Measurements from ENCODE around the gene RNF115. TPM values are rescaled to one million over a fixed set of nuclear protein-coding genes. Genes with fewer than 3 reads are reported as not detected.

Gene RNF115
- total RNA-seq, 1 experiment from 2014 or later = 17.5 TPM

- Mint-ChIP-seq H3K9me3 (ENCODE audit: unreplicated experiment) (no peaks in the 10 kb centered on the region), H3K4me3 (ENCODE audit: unreplicated experiment) (no peak overlapping the region), H3K36me3 (ENCODE audit: insufficient read depth, unreplicated experiment) (peaks cover 72% of the 10 kb centered on the region), H3K27ac (ENCODE audit: unreplicated experiment) (no peak overlapping the region), H3K27me3 (ENCODE audit: insufficient read depth, unreplicated experiment) (no peaks in the 10 kb centered on the region), H3K4me1 (ENCODE audit: low read depth, unreplicated experiment) (no peaks in the 10 kb centered on the region)
- no peaks in the 10 kb centered on the region for H3K27me3 ChIP-seq (replicated peaks; ENCODE audit: control insufficient read depth, insufficient read depth, low read length)
- intact Hi-C loops (cut with micrococcal nuclease; ENCODE audit: unreplicated experiment) = no loop called here
- ChIA-PET CTCF (no interaction called here), POLR2A (no interaction called here)
- no TSS peak for BruUV-seq (replicated peaks)
- H3K36me3 ChIP-seq (ENCODE audit: control insufficient read depth, insufficient read depth, low read length) = peaks cover 3% of the 10 kb centered on the region; the same call in 1 of the 2 replicates
- no peak overlapping the region for H3K4me3 ChIP-seq (ENCODE audit: low read depth, low read length)
- TF ChIP-seq, protein P1, sequence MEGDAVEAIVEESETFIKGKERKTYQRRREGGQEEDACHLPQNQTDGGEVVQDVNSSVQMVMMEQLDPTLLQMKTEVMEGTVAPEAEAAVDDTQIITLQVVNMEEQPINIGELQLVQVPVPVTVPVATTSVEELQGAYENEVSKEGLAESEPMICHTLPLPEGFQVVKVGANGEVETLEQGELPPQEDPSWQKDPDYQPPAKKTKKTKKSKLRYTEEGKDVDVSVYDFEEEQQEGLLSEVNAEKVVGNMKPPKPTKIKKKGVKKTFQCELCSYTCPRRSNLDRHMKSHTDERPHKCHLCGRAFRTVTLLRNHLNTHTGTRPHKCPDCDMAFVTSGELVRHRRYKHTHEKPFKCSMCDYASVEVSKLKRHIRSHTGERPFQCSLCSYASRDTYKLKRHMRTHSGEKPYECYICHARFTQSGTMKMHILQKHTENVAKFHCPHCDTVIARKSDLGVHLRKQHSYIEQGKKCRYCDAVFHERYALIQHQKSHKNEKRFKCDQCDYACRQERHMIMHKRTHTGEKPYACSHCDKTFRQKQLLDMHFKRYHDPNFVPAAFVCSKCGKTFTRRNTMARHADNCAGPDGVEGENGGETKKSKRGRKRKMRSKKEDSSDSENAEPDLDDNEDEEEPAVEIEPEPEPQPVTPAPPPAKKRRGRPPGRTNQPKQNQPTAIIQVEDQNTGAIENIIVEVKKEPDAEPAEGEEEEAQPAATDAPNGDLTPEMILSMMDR (IDR thresholded peaks at IDR 0.05; ENCODE audit: insufficient read depth in 1 of 2, low read depth in 1 of 2, low read length in 1 of 2, severe bottlenecking in 1 of 2, unreplicated experiment in 1 of 2) = no peak
- H3K9me3 ChIP-seq = no peaks in the 10 kb centered on the region
- H3K4me1 ChIP-seq = no peaks in the 10 kb centered on the region
- no peak for DNase-seq
Measured at GRCh38 chr1:145828367-145829026, 4.6 kb upstream of the RNF115 start.

- ChIA-PET CTCF (no interaction called here), POLR2A (no interaction called here)
- peaks cover 1% of the 10 kb centered on the region; the same call in 1 of the 2 replicates for H3K36me3 ChIP-seq (ENCODE audit: control insufficient read depth, insufficient read depth, low read length)
- no peak overlapping the region for H3K4me3 ChIP-seq (ENCODE audit: low read depth, low read length)
- TF ChIP-seq, protein P1 (IDR thresholded peaks at IDR 0.05; ENCODE audit: insufficient read depth in 1 of 2, low read depth in 1 of 2, low read length in 1 of 2, severe bottlenecking in 1 of 2, unreplicated experiment in 1 of 2) = no peak
- no peak for DNase-seq
- no peaks in the 10 kb centered on the region for H3K9me3 ChIP-seq
- no peaks in the 10 kb centered on the region for H3K9me3 Mint-ChIP-seq (ENCODE audit: unreplicated experiment)
- no peaks in the 10 kb centered on the region for H3K27me3 Mint-ChIP-seq (ENCODE audit: insufficient read depth, unreplicated experiment)
- peaks cover 72% of the 10 kb centered on the region for H3K36me3 Mint-ChIP-seq (ENCODE audit: insufficient read depth, unreplicated experiment)
- no TSS peak for BruUV-seq (replicated peaks)
- intact Hi-C loops (cut with micrococcal nuclease; ENCODE audit: unreplicated experiment) = no loop called here
- no peaks in the 10 kb centered on the region for H3K4me1 ChIP-seq
- no peak overlapping the region for H3K4me3 Mint-ChIP-seq (ENCODE audit: unreplicated experiment)
- H3K27ac Mint-ChIP-seq (ENCODE audit: unreplicated experiment) = no peak overlapping the region
- no peaks in the 10 kb centered on the region for H3K4me1 Mint-ChIP-seq (ENCODE audit: low read depth, unreplicated experiment)
- no peaks in the 10 kb centered on the region for H3K27me3 ChIP-seq (replicated peaks; ENCODE audit: control insufficient read depth, insufficient read depth, low read length)
Measured at GRCh38 chr1:145827966-145828365, 4.1 kb upstream of the RNF115 start.

DNA sequence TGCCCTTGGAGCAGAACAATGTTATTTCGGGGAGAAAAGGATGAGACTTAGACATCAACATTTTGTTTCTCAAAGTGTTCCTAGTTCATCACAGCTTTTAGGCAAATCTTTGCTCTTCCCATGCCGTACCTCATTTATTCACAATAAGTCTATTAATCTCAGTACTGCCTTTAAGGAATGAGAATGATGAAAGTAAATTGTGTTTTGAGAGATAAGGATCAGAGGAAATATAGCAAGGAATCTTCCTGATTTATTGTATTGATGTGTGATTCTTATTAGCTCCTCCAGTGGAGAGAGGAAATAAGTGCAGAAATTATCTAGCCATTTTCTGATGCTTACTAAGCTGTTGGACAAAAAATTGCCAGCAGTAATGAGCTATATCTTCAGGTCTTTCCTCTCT lies 2.1 kb upstream of the RNF115 start:
- Histone ChIP-seq H3K27me3 (replicated peaks; ENCODE audit: control insufficient read depth, insufficient read depth, low read length) (no peaks in the 10 kb centered on the region), H3K4me1 (no peaks in the 10 kb centered on the region), H3K9me3 (no peaks in the 10 kb centered on the region), H3K36me3 (ENCODE audit: control insufficient read depth, insufficient read depth, low read length) (peaks cover 1% of the 10 kb centered on the region; the same call in 1 of the 2 replicates), H3K4me3 (ENCODE audit: low read depth, low read length) (no peak overlapping the region)
- H3K9me3 Mint-ChIP-seq (ENCODE audit: unreplicated experiment) = no peaks in the 10 kb centered on the region
- no peak overlapping the region for H3K27ac Mint-ChIP-seq (ENCODE audit: unreplicated experiment)
- no peak for DNase-seq
- H3K36me3 Mint-ChIP-seq (ENCODE audit: insufficient read depth, unreplicated experiment) = peaks cover 55% of the 10 kb centered on the region
- H3K4me1 Mint-ChIP-seq (ENCODE audit: low read depth, unreplicated experiment) = no peaks in the 10 kb centered on the region
- ChIA-PET CTCF (interaction anchor here (2.5 kb wide), 1 partner anchor 19 kb away, joined by 11 read pairs; the partner anchor contains the start of gene NUDT17), POLR2A (no interaction called here)
- H3K27me3 Mint-ChIP-seq (ENCODE audit: insufficient read depth, unreplicated experiment) = no peaks in the 10 kb centered on the region
- intact Hi-C loops (cut with micrococcal nuclease; ENCODE audit: unreplicated experiment) = no loop called here
- TF ChIP-seq, protein P1 (IDR thresholded peaks at IDR 0.05; ENCODE audit: insufficient read depth in 1 of 2, low read depth in 1 of 2, low read length in 1 of 2, severe bottlenecking in 1 of 2, unreplicated experiment in 1 of 2) = peak in 1 of 2 experiments; percentile 7
- H3K4me3 Mint-ChIP-seq (ENCODE audit: unreplicated experiment) = peak overlapping the region; percentile 40
- no TSS peak for BruUV-seq (replicated peaks)

Data from Caco-2 (cell line).